GM21423 (cell line): ENCODE measurements around the gene CACNA1G.

ENCODE experiments used
- ATAC-seq: cut with Tn5 transposase; IDR thresholded peaks from one replicate; pipeline ENCODE4 v1.9.1; 2021; ENCODE audit warnings: mild to moderate bottlenecking, moderate library complexity; ENCODE audit not compliant: unreplicated experiment

CACNA1G gene

GRCh38 chr17:50629902-50630301 lies 69.4 kb downstream of the CACNA1G start:
- no peak for ATAC-seq

- ATAC-seq, result no peak
Measured at GRCh38 chr17:50630524-50631194, 70.1 kb downstream of the CACNA1G start.

- no peak for ATAC-seq
Measured at GRCh38 chr17:50631195-50631907, 70.8 kb downstream of the CACNA1G start.

DNA sequence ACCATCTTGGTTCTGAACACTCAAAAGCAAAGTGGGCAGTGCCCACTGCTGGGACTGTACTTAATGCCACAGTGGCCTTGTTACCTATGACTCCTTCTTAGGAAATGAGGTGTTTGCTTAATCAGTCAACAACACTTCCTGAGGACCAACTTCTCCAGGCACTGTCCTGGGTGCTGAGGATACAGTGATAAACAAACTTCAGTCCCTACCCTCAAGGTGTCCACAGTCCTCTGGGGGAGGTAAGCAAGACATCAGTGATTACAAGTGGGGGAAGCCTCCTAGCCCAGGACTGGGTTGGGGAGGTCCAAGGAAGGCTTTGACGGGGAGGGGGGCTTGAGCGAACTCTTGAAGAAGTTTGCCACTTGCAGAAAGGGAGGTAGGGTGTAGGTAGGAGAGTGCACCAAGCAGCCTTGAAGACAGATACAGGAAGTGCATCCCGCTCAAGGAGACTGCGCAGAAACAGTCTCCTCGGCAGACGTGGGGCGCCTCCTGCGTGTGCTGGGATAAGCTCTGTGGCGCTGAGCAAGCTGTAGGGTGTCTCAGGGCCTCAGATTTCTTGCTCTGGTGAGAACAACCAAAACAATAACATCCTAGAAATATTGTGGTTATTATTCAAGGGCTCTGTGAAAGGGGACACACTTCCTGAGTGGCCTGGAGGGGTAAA lies 71.5 kb downstream of the CACNA1G start:
- no peak for ATAC-seq

- no peak for ATAC-seq
Measured at GRCh38 chr17:50632637-50633036, 72.1 kb downstream of the CACNA1G start.

DNA sequence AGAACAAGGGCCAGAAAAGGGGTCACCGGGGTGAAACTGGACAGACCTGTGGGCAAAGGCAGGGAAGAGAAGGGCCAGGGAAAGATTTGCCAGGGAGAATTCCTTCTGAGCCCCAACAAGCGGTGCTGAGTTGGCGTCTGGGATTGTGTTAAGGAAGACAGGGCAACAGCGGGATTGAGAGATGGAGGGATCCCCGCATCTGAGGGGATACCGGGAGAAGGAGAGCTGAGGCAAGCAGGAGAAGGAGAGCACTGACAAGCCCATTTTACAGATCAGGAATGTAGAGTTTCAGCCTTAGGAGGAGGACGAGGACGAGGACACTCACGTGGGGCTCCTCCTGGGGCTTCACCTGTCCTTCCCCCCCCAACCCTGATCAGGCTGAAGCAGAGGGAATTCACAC lies 73.2 kb downstream of the CACNA1G start:
- no peak for ATAC-seq

DNA sequence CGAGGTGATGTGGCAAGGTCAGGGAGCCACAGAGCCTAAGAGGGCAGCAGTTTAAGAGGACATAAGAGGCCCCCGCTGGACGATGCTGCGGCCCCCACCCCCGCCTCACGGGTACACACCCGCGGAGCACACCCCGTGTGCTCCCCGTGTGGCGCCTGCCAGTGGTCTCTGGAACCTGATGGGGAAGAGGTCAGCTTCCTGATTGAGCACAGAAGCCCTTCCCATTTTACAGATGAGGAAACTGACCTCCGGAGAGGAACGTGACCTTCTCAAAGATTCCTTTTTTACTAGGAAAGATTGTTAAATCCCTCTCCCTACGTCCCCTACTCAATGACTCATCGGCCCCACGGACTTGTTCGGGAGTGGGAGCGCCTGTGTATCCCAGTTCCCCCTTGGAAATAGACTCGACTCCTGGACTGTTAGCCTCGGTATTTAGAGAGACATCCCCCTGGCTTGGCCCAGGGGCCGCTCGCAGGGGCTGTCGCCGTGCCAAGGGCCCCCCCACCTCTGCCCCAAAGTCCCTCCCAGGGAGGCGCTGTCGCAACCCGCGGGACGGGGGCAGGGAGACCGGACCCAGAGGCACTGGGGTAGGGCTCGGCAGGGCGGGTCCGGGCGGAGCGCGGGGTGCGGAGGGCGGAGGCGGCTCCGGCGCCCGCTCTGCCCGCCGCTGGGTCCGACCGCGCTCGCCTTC lies 73.9 kb downstream of the CACNA1G start, which contains the start of gene ABCC3:
ABCC3 (plus strand) TSS at position 658 of the 691 bp plus-strand sequence. CDS start 56 bp downstream, outside the sequence.
- no peak for ATAC-seq

- ATAC-seq, result no peak
Measured at GRCh38 chr17:50634915-50635731, 74.6 kb downstream of the CACNA1G start.

GRCh38 chr17:50635732-50635981 lies 75.1 kb downstream of the CACNA1G start:
- ATAC-seq, result no peak

- no peak for ATAC-seq
Measured at GRCh38 chr17:50635982-50636803, 75.7 kb downstream of the CACNA1G start.

- ATAC-seq, result no peak
Measured at GRCh38 chr17:50636804-50637195, 76.3 kb downstream of the CACNA1G start.

GRCh38 chr17:50637829-50638605 lies 77.5 kb downstream of the CACNA1G start:
- ATAC-seq, result no peak

- no peak for ATAC-seq
Measured at GRCh38 chr17:50638606-50638965, 78.1 kb downstream of the CACNA1G start.

GRCh38 chr17:50638966-50639713 lies 78.6 kb downstream of the CACNA1G start:
- no peak for ATAC-seq

GRCh38 chr17:50640686-50641351 lies 80.3 kb downstream of the CACNA1G start:
- no peak for ATAC-seq

- ATAC-seq, result no peak
Measured at GRCh38 chr17:50641357-50641756, 80.8 kb downstream of the CACNA1G start.

DNA sequence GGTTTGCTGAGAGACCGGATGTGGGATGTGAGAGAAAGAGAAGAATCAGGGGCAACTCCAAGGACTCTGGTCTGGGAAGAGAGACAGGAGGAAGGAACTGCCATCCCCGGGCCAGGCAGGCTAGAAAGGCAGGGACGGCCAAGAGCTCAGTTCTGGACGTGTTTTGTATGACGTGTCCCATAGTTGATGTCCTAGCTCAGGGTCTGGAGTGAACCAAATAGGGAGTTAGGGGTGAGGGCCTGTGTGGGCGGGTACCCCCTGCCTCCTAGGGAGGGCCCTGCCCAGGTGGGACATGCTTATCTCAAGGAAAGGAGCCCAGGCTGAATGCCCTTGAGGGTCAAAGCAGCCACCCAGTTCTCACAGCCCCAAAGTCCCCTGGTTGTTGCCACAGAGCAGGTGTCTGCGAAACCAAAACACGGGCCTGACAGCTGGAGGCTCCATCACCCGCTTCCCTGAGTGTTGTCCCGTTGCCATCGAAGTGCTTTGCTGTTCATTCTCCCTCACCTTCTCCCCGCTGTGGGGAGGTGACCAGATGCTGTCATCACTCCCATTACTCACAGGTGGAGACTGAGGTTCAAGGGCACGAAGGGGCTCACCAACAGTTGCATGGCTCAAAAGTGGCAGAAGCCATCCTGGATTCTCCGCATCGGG lies 81.7 kb downstream of the CACNA1G start:
- no peak for ATAC-seq
